ENCODE data around the gene GJC1.

The GJC1 gene

GRCh38 chr17:44801880-44802279 lies 28.2 kb downstream of the GJC1 start:
- DNase-seq (ENCODE audit: low read depth), result peak; percentile 61

- no peak for DNase-seq (ENCODE audit: low read depth)
These were observed 31.7 kb downstream of the GJC1 start for GRCh38 chr17:44798356-44798755.

GRCh38 chr17:44797802-44798201 lies 32.3 kb downstream of the GJC1 start:
- peak; percentile 52 for DNase-seq (ENCODE audit: low read depth)

- no peak for DNase-seq (ENCODE audit: low read depth)
These were observed 33.4 kb downstream of the GJC1 start for GRCh38 chr17:44796731-44797130.

DNA sequence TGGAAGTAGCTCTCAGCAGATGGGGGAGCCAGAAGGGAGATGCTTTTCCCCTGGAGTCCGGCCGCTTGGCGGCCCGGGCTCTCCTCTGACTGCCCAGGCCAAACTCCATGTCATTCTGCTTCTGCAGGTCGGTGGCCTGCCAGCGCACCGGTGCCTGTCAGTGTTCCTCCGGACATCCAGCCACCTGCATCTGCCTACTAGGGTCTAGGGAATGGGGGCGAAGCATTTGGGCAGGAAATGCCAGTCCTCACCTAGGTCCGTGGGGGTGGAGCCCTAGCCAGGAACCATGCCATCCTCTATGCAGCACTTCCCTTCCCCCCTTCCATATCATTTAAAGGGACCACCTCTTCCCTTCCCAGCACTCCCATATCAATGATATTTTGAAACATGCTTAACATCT lies 34.2 kb downstream of the GJC1 start:
- DNase-seq (ENCODE audit: low read depth), result no peak

DNA sequence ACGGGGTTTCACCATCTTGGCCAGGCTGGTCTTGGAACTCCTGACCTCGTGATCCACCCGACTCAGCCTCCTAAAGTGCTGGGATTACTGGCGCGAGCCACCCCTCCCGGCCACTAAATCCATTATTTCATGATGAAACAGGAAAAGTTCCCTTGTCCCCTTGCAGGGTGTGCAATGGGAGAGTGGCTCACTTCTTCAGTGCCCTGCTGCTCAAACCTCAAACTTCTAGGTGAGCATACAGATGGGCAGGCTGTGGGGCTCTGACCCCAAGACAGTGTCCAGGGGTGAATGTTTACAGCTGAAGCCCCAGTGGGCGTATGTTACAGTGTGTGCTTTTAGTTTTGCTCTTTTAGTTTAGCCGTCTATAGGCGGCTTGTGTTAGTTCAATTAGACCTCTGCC lies 34.7 kb downstream of the GJC1 start:
- no peak for DNase-seq (ENCODE audit: low read depth)

GRCh38 chr17:44794851-44795413 lies 35.2 kb downstream of the GJC1 start:
- DNase-seq (ENCODE audit: low read depth), result peak; percentile 97

- no peak for DNase-seq (ENCODE audit: low read depth)
These were observed 35.9 kb downstream of the GJC1 start for GRCh38 chr17:44793885-44794842.

DNA sequence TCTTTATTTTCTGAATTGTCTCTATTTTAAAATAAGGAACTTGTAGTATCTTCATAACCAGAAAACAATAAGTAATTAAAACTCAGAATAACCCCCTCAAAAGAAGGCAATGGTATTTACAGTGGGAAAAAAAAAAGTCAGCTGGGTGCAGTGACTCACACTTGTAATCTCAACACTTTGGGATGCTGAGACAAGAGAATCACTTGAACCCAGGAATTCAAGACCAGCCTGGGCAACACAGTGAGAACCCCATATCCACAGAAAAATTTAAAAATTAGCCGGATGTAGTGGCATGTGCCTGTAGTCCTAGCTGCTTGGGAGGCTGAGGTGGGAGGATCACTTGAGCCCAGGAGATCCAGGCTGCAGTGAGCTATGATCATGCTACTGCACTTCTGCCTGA lies 37.8 kb downstream of the GJC1 start:
- peak; percentile 78 for DNase-seq (ENCODE audit: low read depth)

- peak; percentile 30 for DNase-seq (ENCODE audit: low read depth)
These were observed 41.9 kb downstream of the GJC1 start for GRCh38 chr17:44788139-44788538.

DNA sequence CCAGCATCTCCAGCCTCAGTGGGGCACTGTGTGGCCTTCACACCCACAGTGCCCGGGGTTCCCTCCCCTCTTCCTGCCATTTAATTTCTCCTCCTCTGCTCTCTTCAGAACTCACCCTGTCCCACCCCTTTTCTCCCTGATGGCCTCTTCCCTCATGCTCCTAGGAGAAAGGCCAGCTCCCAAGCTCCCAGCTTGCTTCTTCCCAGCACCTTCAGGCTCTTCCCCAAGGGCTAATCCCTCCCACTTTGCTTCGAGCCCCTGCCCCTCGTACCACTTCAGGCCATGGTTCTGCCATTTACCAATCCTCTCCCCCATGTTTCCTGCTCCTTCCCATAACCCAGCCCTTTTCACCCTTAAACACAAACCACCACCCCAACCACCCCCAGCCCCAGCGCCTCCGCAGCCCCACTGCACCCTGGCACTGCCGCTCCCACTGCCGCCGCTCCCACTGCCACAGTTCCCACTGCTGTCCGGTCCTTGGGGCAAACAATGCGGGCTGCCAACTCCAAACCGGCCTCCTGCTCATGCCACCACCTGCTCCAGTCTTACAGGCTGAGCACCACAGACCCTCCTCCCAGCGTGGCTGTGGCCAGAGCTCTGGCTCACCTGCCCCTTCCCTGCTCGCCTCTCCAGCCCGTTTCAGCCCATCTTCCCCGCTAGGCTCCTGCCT lies 42.7 kb downstream of the GJC1 start:
- DNase-seq (ENCODE audit: low read depth), result no peak

GRCh38 chr17:44786551-44787081 lies 43.5 kb downstream of the GJC1 start:
- DNase-seq (ENCODE audit: low read depth), result no peak

DNA sequence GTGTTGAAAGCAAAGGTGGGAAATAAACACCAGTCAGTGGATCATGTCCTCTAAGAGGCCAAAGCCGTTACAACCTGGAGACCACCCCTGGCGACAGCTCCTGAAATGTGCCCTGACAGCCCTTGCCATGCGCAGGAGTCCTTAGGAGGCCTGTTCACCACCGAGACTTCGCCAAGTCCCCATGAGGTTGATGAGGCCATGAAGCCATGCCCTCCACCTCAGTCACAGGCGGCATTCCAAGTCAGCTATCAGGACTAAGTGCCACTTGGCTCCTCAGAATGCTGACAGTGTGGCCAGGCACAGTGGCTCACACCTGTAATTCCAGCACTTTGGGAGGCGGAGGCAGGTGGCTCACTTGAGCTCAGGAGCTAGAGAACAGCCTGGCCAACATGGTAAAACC lies 44.2 kb downstream of the GJC1 start:
- no peak for DNase-seq (ENCODE audit: low read depth)

- DNase-seq (ENCODE audit: low read depth), result no peak
These were observed 47.7 kb downstream of the GJC1 start for GRCh38 chr17:44782326-44782850.

- DNase-seq (ENCODE audit: low read depth), result no peak
These were observed 48.3 kb downstream of the GJC1 start for GRCh38 chr17:44781551-44782325.

DNA sequence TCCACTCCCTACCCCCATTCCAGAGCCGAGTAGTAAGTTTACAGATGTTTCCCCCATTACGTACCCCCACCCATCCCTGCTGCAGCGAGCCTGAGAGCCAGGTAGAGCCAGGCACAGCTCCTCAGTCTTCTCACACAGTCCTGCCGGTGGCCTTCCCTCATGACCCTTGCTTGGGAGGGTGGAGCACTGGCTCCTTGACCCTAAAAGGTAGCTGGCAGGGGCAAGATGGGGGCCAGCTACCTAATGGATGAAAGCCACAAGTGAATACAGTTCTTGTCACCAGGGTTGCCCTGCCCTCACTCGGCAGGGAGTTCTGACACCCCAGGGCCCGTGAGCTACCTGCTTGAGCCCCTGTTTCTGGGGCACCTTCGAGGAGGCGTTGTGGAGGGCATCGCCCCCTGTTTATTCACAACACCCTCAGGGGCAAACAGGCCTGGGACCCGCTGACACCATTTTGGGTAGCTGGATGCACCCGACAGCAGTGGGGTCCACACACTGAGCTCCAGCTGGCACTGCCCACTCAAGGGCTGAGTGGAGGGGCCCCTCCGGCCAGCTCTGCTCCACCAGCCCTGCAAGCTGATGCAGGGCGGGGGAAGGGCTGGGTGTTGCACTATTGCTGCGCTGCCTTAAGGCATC lies 49.1 kb downstream of the GJC1 start:
- no peak for DNase-seq (ENCODE audit: low read depth)

- DNase-seq (ENCODE audit: low read depth), result no peak
These were observed 49.9 kb downstream of the GJC1 start for GRCh38 chr17:44780161-44780560.

- peak; percentile 83 for DNase-seq (ENCODE audit: low read depth)
These were observed 50.7 kb downstream of the GJC1 start for GRCh38 chr17:44779211-44780025.

GRCh38 chr17:44778656-44779210 lies 51.4 kb downstream of the GJC1 start:
- no peak for DNase-seq (ENCODE audit: low read depth)

All from EH (cell line).